HG03039 (cell line): Measurements from ENCODE around the gene ZC3HAV1.
A peak's percentile ranks its signal among the peaks of the same experiment; 100 is the strongest.
"Not testable (repeated sequence)": the region's sequence is repeated elsewhere in the genome, so short reads cannot be mapped to it uniquely, and the experiment has no call there.

ENCODE experiments used
- ATAC-seq: cut with Tn5 transposase; IDR thresholded peaks from one replicate; pipeline ENCODE4 v1.9.1; 2021; ENCODE audit warnings: mild to moderate bottlenecking, moderate library complexity; ENCODE audit not compliant: unreplicated experiment

ZC3HAV1 gene

GRCh38 chr7:139026551-139026950 lies 83.0 kb downstream of the ZC3HAV1 start:
- ATAC-seq, result no peak

- ATAC-seq, result not testable (repeated sequence)
Observed at GRCh38 chr7:139025861-139026260, 83.7 kb downstream of the ZC3HAV1 start.

GRCh38 chr7:139023076-139023475 lies 86.4 kb downstream of the ZC3HAV1 start:
- no peak for ATAC-seq

DNA sequence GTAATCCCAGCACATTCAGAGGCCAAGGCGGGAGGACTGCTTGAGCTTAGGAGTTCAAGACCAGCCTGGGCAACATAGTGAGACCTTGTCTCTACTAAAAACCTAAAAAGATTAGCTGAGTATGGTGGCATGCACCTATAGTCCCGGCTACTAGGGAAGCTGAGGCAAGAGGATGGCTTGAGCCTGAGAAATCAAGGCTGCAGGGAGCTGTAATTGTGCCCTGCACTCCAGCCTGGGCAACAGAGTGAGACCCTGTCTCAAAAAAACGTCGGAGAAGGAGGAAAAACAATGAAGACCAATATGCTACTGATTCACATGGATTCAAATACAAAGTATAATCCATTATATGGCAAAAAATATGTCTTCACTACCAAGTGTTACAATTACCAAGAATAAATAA lies 87.2 kb downstream of the ZC3HAV1 start:
- no peak for ATAC-seq

DNA sequence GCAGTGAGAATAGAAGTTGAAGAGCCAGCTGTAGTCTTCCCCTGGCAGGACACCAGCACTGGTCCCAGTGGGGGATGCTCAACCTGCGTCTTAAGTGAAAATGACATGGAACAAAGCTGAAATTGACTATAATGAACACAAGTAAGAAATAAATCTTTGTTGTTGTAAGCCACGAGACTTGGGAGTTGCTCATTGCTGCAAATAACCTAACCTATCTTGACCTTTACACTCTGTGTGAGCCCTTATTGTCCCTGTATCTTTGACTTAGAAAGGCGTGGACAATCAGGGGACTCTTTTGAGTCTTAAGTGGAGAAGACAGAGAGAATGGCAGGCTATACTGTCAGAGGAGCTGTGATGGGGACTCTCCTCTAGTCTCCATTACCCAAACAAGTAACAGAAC lies 90.6 kb downstream of the ZC3HAV1 start:
- ATAC-seq, result no peak

DNA sequence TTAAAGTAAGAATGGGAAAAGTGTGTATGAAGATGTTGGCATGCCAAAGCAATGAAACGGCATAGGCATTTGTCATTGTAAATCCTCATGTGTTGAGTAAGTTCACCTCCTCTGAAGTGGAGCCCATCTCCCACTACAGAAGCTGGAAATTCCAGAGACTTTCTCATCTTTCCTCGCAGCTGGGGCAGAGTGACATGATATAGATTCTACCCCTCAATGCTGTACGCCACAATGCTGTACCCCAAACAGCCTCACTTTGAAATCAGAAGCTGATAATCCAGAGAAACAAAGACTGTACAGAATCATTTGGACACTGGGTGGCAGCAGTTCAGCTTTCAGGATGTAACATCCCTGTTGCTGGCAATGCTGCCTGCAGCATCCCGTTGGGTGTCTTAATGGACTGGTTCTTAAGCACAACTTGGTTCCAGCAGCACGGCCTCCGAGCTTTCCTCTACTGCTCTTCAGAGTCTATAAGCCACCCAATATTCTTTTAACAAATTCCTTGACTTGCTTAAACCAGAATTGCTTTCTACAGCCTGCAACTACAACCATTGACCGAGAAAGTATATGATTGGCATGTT lies 92.5 kb downstream of the ZC3HAV1 start:
- ATAC-seq, result peak; percentile 95

DNA sequence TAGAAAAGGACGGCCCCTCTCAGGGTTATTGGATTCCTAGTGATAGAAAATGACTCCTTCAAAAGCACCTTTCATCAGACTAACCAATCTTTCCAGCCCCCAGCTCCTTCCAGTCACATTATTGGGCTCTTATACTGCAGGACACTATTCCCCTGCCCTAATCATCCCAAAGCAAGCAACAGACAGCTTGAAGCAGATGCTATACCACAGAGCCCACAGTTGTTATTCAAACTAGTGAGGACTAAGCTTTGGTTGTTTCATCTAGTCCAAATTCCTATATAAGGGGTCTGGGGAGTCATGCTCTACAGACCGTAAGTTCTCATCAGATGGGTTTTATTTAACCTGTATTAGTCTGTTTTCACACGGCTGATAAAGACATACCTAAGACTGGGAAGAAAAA lies 98.1 kb downstream of the ZC3HAV1 start:
- no peak for ATAC-seq

- ATAC-seq, result no peak
Observed at GRCh38 chr7:139004321-139005090, 105.0 kb downstream of the ZC3HAV1 start.

DNA sequence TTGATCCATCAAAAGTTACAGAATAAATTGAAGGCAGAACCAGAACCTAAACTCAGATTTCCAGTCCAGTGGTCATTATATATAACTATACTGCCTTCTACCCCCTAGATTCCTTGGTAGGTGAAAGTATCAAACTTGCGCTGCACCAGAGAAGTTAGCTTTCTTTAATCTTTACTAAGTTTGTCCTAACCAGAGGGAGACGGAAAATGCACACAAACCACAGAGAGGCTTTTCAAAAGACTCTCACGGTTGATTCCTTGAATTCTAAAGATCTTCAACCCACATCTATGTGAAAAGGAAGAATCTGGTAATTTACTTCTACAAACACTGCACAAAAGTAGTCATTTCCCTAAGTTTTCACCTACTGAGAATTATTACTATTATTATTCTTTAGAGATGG lies 110.1 kb downstream of the ZC3HAV1 start:
- no peak for ATAC-seq
